ENCODE measurements around the gene EML6.

EML6 gene

GRCh38 chr2:54708584-54709335, 14.7 kb upstream of the EML6 start:
- peak in 1 of 4 experiments; percentile 10 for DNase-seq

- DNase-seq = peak in 1 of 4 experiments; percentile 4
These were observed 14.1 kb upstream of the EML6 start for GRCh38 chr2:54709336-54709809.

GRCh38 chr2:54710216-54710615, 13.2 kb upstream of the EML6 start:
- no peak for DNase-seq

GRCh38 chr2:54712516-54712915, 10.9 kb upstream of the EML6 start:
- DNase-seq = no peak

GRCh38 chr2:54714996-54715395, 8.5 kb upstream of the EML6 start:
- DNase-seq = no peak

- DNase-seq = no peak
These were observed 7.1 kb upstream of the EML6 start for GRCh38 chr2:54716375-54716774.

GRCh38 chr2:54720563-54720962, 2.9 kb upstream of the EML6 start:
- no peak for DNase-seq

GRCh38 chr2:54722641-54723040, 821 bp upstream of the EML6 start:
- DNase-seq = no peak

- DNase-seq = no peak
These were observed 616 bp downstream of the EML6 start for GRCh38 chr2:54723996-54724559.

GRCh38 chr2:54724560-54725342, 1.3 kb downstream of the EML6 start:
- DNase-seq = peak in 2 of 4 experiments; percentile 4 to 5

GRCh38 chr2:54725343-54726099, 2.1 kb downstream of the EML6 start:
- DNase-seq = no peak

- no peak for DNase-seq
These were observed 3.0 kb downstream of the EML6 start for GRCh38 chr2:54726431-54726830.

GRCh38 chr2:54726940-54727339, 3.5 kb downstream of the EML6 start:
- DNase-seq = no peak

- DNase-seq = no peak
These were observed 5.2 kb downstream of the EML6 start for GRCh38 chr2:54728669-54729120.

- DNase-seq = no peak
These were observed 12.2 kb downstream of the EML6 start for GRCh38 chr2:54735636-54736035.

- DNase-seq = no peak
These were observed 14.8 kb downstream of the EML6 start for GRCh38 chr2:54738281-54738680.

- no peak for DNase-seq
These were observed 16.9 kb downstream of the EML6 start for GRCh38 chr2:54740333-54740732.

- no peak for DNase-seq
These were observed 17.8 kb downstream of the EML6 start for GRCh38 chr2:54741250-54741649.

- DNase-seq = no peak
These were observed 26.6 kb downstream of the EML6 start for GRCh38 chr2:54750040-54750439.

GRCh38 chr2:54752439-54752838, 29.0 kb downstream of the EML6 start:
- no peak for DNase-seq

GRCh38 chr2:54755641-54756326, 32.3 kb downstream of the EML6 start:
- no peak for DNase-seq

- DNase-seq = no peak
These were observed 34.0 kb downstream of the EML6 start for GRCh38 chr2:54757500-54757899.
